Psoas muscle (tissue), 8 donors: ENCODE measurements around the gene GUCY2C. TPM values are rescaled to one million over a fixed set of nuclear protein-coding genes. Genes with fewer than 3 reads are reported as not detected.
A peak's percentile ranks its signal among the peaks of the same experiment; 100 is the strongest.
"Not testable (repeated sequence)": the region's sequence is repeated elsewhere in the genome, so short reads cannot be mapped to it uniquely, and the experiment has no call there.

Experiments used
- ATAC-seq, 4 donors: fragments of 200-7000 bp; cut with Tn5 transposase; one replicate each; pipeline ENCODE4 v1.9.1; 2020; ENCODE audit warnings: moderate library complexity in 3 of 4, mild to moderate bottlenecking in 2 of 4
- DNase-seq, 2 donors: peaks; one replicate each; pipeline ENCODE4 v3.0.0-alpha.2; 2020
- H3K27ac ChIP-seq: fragments of 200-600 bp; one replicate; pipeline ENCODE4 v1.8.0; 2022
- H3K27me3 ChIP-seq, 3 donors: fragments of 200-600 bp in 1 of 3; one replicate each; pipeline versions ENCODE4 v1.6.1 to v1.8.0; 2013 to 2022; ENCODE audit warnings: low read length in 2 of 3, mild to moderate bottlenecking in 2 of 3, moderate library complexity in 1 of 3; ENCODE audit not compliant: insufficient read depth in 3 of 3
- H3K36me3 ChIP-seq, 2 donors: fragments of 200-600 bp in 1 of 2; one replicate each; pipeline versions ENCODE4 v1.6.1 to v1.8.0; 2013 to 2022; ENCODE audit warnings: low read depth in 1 of 2, mild to moderate bottlenecking in 1 of 2, moderate library complexity in 1 of 2; ENCODE audit not compliant: insufficient read depth in 1 of 2
- H3K4me1 ChIP-seq: fragments of 200-600 bp; one replicate; pipeline ENCODE4 v1.8.0; 2022
- H3K4me3 ChIP-seq: fragments of 200-600 bp; one replicate; pipeline ENCODE4 v1.8.0; 2022; ENCODE audit warnings: mild to moderate bottlenecking
- H3K9me3 ChIP-seq: fragments of 200-600 bp; one replicate; pipeline ENCODE4 v1.8.0; 2022
- WGBS, 3 donors: extraction: QIAGEN DNeasy Blood & Tissue Kit; methylation state at CpG; one replicate each; pipeline versions ENCODE4 v1.1.6 to v1.1.7; 2013; 5-methylcytosine and 5-hydroxymethylcytosine counted together
- intact Hi-C, 2 donors: fragments of 100-400 bp; cut with DNase I; formaldehyde crosslinking; loops; one replicate each; pipeline versions ENCODE4 v1.11.0 to v1.14.2; 2022
- polyA plus RNA-seq, 3 donors: library from polyadenylated mRNA; stranded (reverse); fragments of 200-250 nt; gene quantifications; one replicate each; pipeline ENCODE4 v1.2.3, GENCODE V29; 2013
- total RNA-seq, 4 donors: library from RNA; stranded (reverse); fragmentation: NEBNext Ultra II Directional in 2 of 4; extraction: Animal tissue kit (Norgen Biotek cat#: 25700) in 2 of 4; gene quantifications; one replicate each; pipeline versions ENCODE4 v1.2.1 to v1.2.4, GENCODE V29; 2021 to 2023
- TF ChIP-seq, protein P1 (sequence below): fragments of 200-600 bp; IDR thresholded peaks from one replicate; pipeline ENCODE4 v1.8.0; 2022; ENCODE audit warnings: antibody characterized with exemption
- donor health status: healthy with polysubstance abuse.
- donor health status: DM: no; HTN: no; CAD: no; lungs with moderate emphysema.
- donor health status: Bipolar disorder and iron deficiency.
- donor health status: healthy.
- donor health status: DM: yes; HTN: yes; CAD: no.
- donor health status: DM: no; HTN: no; CAD: no.
- donor health status: DM: no; HTN: no; CAD: no.
- donor health status: DM: yes; HTN: yes; CAD: no.

Gene GUCY2C
- total and polyA plus RNA-seq, 7 donors, result 0.11 to 0.13 TPM; not detected in 5

DNA sequence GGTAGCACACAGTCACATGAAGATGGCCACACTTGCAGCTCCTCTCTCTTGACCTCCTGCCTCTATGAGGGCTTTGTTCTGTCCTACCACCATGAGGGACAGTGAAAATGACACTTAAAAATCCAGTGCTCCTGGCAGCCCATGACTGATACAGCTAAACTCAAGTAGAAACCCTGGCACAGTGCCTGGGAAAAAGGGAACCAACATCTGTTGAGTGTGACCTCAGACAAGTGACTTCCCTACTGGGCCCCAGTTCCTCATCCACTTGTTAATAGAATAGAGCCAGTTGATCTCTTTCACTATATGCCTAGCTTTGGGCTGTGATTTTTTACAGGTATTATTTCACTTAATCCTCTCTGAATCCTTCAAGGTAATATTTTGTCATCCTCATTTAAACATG, 4.8 kb downstream of the GUCY2C start:
- no peaks in the 10 kb centered on the region for H3K27me3 ChIP-seq
- H3K27ac ChIP-seq, result no peak overlapping the region
- TF ChIP-seq, protein P1, sequence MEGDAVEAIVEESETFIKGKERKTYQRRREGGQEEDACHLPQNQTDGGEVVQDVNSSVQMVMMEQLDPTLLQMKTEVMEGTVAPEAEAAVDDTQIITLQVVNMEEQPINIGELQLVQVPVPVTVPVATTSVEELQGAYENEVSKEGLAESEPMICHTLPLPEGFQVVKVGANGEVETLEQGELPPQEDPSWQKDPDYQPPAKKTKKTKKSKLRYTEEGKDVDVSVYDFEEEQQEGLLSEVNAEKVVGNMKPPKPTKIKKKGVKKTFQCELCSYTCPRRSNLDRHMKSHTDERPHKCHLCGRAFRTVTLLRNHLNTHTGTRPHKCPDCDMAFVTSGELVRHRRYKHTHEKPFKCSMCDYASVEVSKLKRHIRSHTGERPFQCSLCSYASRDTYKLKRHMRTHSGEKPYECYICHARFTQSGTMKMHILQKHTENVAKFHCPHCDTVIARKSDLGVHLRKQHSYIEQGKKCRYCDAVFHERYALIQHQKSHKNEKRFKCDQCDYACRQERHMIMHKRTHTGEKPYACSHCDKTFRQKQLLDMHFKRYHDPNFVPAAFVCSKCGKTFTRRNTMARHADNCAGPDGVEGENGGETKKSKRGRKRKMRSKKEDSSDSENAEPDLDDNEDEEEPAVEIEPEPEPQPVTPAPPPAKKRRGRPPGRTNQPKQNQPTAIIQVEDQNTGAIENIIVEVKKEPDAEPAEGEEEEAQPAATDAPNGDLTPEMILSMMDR, result no peak
- H3K4me3 ChIP-seq, result no peak overlapping the region
- intact Hi-C loops, result no loop called here
- no peaks in the 10 kb centered on the region for H3K9me3 ChIP-seq
- peak in 1 of 2 donors; percentile 34 for DNase-seq
- no peaks in the 10 kb centered on the region for H3K36me3 ChIP-seq
- H3K4me1 ChIP-seq, result no peaks in the 10 kb centered on the region
- no peak for ATAC-seq

DNA sequence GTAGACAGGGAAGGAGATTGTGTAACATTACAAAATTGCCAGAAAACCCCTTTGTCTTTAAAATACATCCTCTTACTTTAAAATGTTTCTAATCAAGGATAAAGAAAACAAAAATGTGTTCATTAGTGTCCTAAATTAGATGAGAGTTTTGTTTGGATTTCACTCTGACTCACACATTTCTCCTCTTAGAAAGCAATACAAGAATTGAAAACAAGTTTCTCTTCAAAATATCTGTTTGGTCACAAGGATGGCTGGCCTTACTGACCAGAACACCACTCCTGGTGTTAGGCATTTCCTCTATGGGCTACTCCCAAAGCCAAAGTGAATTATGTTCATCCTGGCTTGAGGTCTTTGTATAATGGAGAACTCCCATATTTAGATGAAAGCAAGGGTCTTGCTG, 6.4 kb downstream of the GUCY2C start:
- Histone ChIP-seq H3K36me3 (no peaks in the 10 kb centered on the region), H3K27me3 (no peaks in the 10 kb centered on the region), H3K4me3 (no peak overlapping the region), H3K4me1 (no peaks in the 10 kb centered on the region), H3K9me3 (no peaks in the 10 kb centered on the region), H3K27ac (no peak overlapping the region)
- ATAC-seq (no peak), DNase-seq (no peak)
- intact Hi-C loops, result no loop called here
- TF ChIP-seq, protein P1, result no peak

DNA sequence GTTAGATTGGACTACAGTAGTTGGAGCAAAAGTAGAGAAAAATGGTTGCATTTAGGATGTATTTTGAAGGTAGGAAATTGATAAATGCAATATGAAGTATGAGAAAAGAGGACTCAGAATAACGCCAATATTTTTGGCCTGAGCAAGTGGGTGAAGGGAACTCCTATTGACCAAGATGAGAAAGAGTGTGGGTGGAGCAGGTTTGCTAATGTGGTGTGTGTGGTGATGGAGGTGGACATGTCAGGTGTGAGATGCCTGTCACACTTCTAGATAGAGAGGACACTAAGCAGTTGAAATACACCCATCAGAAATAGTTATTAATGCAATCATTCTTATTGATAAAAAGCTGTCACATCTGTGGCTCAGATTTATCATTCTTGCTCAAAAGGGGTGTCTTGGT, 7.3 kb downstream of the GUCY2C start:
- ATAC-seq (no peak), DNase-seq (no peak)
- Histone ChIP-seq H3K27me3 (no peaks in the 10 kb centered on the region), H3K4me3 (no peak overlapping the region), H3K9me3 (no peaks in the 10 kb centered on the region), H3K27ac (no peak overlapping the region), H3K4me1 (no peaks in the 10 kb centered on the region), H3K36me3 (no peaks in the 10 kb centered on the region)
- WGBS, 3 donors, result 42 to 94% (median 93%) methylated on average over 1 of the region's 1 CpG
- intact Hi-C loops, result no loop called here
- TF ChIP-seq, protein P1, result no peak

DNA sequence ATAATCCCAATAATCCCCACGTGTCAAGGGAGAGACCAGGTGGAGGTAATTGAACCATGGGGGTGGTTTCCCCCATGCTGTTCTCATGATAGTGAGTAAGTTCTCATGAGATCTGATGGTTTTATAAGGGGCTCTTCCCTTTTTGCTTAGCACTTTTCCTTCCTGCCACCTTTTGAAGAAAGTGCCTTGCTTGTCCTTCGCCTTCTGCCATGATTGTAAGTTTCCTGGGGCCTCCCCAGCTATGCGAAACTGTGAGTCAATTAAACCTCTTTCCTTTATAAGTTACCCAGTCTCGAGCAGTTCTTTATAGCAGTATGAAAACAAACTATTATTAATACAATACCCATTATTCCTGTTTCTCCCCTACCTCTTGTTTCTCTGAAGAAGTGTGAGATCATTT, 14.2 kb downstream of the GUCY2C start:
- H3K36me3 ChIP-seq, H3K9me3 ChIP-seq, H3K4me3 ChIP-seq, H3K27me3 ChIP-seq, ATAC-seq, intact Hi-C loops, H3K4me1 ChIP-seq, DNase-seq, H3K27ac ChIP-seq: not testable (repeated sequence)
- 70 to 75% (median 75%) methylated on average over 4 of the region's 4 CpGs for WGBS, 3 donors

DNA sequence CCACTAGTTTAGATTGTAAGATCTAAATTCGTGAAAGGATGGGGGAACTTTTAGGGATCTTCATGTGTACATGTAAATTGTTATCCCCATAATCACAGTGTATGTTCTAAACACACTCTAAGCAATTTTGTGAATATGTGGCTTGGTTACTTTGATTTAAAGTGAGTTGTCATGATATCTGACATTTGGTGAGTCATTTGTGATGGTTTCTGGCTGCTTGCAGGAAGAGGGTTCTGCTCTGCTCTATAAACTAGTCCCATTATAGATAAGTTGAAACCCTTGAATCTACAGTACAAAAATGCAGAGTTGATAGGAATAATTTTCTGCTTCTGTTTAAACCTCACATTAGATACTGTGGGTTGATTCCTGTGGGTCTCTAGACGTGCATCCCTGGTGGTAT, 14.8 kb downstream of the GUCY2C start:
- Histone ChIP-seq H3K9me3 (no peaks in the 10 kb centered on the region), H3K27ac (no peak overlapping the region), H3K4me1 (no peaks in the 10 kb centered on the region), H3K27me3 (no peaks in the 10 kb centered on the region), H3K36me3 (no peaks in the 10 kb centered on the region), H3K4me3 (no peak overlapping the region)
- TF ChIP-seq, protein P1, result no peak
- no peak for ATAC-seq
- no peak for DNase-seq
- WGBS, 3 donors, result 76 to 80% (median 77%) methylated on average over 2 of the region's 2 CpGs
- intact Hi-C loops, result no loop called here
